PC-9 (cell line): ENCODE measurements around the gene YAP1.

Source experiments
- EZH2 ChIP-seq: fragments of 200-600 bp; sonication (generic); IDR thresholded peaks from 2 replicates; pipeline ENCODE4 v1.8.0; 2017; ENCODE audit warnings: antibody characterized with exemption, low read depth
- TF ChIP-seq, protein P1 (sequence below): fragments of 200-600 bp; sonication (generic); conservative IDR thresholded peaks from 2 replicates; pipeline ENCODE4 v1.6.1; 2017; ENCODE audit warnings: mixed run types, antibody characterized with exemption, mild to moderate bottlenecking, moderate library complexity

DNA sequence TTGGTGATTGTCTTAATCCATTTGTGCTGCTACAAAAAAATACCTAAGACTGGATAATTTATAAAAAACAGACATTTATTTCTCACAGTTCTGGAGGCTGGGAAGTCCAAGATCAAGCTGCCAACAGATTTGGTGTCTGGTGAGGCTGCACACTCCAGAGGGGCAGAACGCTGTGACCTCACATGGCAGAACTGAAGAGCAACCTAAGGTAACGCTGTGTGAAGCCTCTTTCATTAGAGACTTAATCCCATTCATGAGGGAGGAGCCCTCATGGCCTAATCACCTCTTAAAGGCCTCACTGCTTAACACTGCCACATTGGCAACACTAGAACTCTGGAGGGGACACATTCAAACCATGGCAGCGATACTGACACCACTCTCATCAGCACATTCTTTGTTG, 164.4 kb downstream of the YAP1 start:
- TF ChIP-seq, protein P1, sequence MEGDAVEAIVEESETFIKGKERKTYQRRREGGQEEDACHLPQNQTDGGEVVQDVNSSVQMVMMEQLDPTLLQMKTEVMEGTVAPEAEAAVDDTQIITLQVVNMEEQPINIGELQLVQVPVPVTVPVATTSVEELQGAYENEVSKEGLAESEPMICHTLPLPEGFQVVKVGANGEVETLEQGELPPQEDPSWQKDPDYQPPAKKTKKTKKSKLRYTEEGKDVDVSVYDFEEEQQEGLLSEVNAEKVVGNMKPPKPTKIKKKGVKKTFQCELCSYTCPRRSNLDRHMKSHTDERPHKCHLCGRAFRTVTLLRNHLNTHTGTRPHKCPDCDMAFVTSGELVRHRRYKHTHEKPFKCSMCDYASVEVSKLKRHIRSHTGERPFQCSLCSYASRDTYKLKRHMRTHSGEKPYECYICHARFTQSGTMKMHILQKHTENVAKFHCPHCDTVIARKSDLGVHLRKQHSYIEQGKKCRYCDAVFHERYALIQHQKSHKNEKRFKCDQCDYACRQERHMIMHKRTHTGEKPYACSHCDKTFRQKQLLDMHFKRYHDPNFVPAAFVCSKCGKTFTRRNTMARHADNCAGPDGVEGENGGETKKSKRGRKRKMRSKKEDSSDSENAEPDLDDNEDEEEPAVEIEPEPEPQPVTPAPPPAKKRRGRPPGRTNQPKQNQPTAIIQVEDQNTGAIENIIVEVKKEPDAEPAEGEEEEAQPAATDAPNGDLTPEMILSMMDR, result no peak
- TF ChIP-seq EZH2, result no peak
